ENCODE results near the gene SNX10. TPM values are rescaled to one million over a fixed set of nuclear protein-coding genes. Genes with fewer than 3 reads are reported as not detected.

Gene SNX10
- total RNA-seq, 4 donors from 2014 or later, result 0.87 to 5.2 (median 2.0) TPM

- H3K27ac ChIP-seq, result no peak overlapping the region
- 88% methylated on average over 9 of the region's 9 CpGs for WGBS
- peaks cover 11% of the 10 kb centered on the region for H3K4me1 ChIP-seq
- TF ChIP-seq POLR2A (IDR thresholded peaks at IDR 0.05), result no peak
- TF ChIP-seq POLR2AphosphoS5 (IDR thresholded peaks at IDR 0.05), result no peak
- no peak for TF ChIP-seq EP300 (IDR thresholded peaks at IDR 0.05)
- TF ChIP-seq, protein P1, sequence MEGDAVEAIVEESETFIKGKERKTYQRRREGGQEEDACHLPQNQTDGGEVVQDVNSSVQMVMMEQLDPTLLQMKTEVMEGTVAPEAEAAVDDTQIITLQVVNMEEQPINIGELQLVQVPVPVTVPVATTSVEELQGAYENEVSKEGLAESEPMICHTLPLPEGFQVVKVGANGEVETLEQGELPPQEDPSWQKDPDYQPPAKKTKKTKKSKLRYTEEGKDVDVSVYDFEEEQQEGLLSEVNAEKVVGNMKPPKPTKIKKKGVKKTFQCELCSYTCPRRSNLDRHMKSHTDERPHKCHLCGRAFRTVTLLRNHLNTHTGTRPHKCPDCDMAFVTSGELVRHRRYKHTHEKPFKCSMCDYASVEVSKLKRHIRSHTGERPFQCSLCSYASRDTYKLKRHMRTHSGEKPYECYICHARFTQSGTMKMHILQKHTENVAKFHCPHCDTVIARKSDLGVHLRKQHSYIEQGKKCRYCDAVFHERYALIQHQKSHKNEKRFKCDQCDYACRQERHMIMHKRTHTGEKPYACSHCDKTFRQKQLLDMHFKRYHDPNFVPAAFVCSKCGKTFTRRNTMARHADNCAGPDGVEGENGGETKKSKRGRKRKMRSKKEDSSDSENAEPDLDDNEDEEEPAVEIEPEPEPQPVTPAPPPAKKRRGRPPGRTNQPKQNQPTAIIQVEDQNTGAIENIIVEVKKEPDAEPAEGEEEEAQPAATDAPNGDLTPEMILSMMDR (IDR thresholded peaks at IDR 0.05), result no peak
- H3K36me3 ChIP-seq, result no peaks in the 10 kb centered on the region
- no peaks in the 10 kb centered on the region for H3K9me3 ChIP-seq
- no peak overlapping the region for H3K4me3 ChIP-seq
- DNase-seq (ENCODE audit: low spot score in 2 of 2), result no peak
- no peaks in the 10 kb centered on the region for H3K27me3 ChIP-seq
Measured at GRCh38 chr7:26345202-26345601, 53.5 kb downstream of the SNX10 start.

DNA sequence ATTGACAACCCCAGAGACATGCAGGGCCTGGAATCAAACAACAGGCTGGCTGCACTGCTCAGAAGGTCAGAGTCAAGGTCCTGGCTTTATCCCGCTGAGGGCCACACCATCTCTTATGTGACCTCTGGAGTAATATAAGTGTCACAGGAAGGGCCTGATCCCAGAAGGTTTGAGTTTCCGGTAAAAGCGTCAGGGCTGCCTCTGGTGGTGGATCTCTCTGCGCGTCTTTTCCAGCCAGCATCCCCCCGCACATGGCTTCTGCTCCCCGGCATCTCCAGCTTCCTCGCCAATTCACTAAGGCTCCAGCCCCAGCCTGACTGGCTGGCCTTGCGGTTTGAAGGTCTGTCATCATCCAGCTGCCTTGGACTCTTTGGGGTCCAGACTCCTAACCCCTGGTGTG lies 54.2 kb downstream of the SNX10 start:
- 93% methylated on average over 9 of the region's 9 CpGs for WGBS
- no peak for TF ChIP-seq EP300 (IDR thresholded peaks at IDR 0.05)
- no peak for TF ChIP-seq POLR2AphosphoS5 (IDR thresholded peaks at IDR 0.05)
- TF ChIP-seq POLR2A (IDR thresholded peaks at IDR 0.05), result no peak
- TF ChIP-seq, protein P1 (IDR thresholded peaks at IDR 0.05), result no peak
- no peaks in the 10 kb centered on the region for H3K27me3 ChIP-seq

DNA sequence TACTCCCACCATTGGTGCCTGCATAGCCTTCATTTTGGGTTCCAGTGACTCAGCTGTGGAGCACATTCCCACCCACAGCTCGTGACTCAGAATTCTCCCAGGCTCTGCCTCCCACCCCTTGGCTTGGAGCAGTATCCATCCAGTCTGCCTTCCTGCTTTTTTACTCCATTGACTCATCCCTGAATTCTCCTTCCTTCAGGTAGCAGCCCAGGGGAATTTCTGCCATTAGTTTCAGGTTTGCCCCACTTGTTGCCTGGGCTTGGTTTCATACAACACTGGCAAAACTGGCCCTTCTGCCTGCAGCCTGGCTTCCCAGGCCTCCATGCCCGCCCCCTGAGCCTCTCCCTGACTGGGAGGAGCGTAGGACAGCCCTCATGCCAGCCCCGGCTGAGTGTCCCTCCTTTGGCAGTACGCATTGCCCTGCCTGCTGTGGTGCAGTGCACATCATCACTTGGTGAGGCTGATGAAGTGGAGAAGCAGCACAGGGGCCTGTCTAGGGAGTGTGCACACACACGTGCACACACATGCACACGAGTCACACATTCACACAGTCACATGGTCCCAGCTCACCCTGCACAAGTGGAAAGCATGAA lies 55.0 kb downstream of the SNX10 start:
- 64% methylated on average over 4 of the region's 7 CpGs for WGBS
- no peak for DNase-seq (ENCODE audit: low spot score in 2 of 2)
- Histone ChIP-seq H3K27me3 (no peaks in the 10 kb centered on the region), H3K9me3 (no peaks in the 10 kb centered on the region), H3K27ac (no peak overlapping the region), H3K36me3 (no peaks in the 10 kb centered on the region), H3K4me3 (no peak overlapping the region), H3K4me1 (peaks cover 11% of the 10 kb centered on the region)
- TF ChIP-seq POLR2A (IDR thresholded peaks at IDR 0.05), result no peak
- no peak for TF ChIP-seq EP300 (IDR thresholded peaks at IDR 0.05)
- TF ChIP-seq POLR2AphosphoS5 (IDR thresholded peaks at IDR 0.05), result no peak
- TF ChIP-seq, protein P1 (IDR thresholded peaks at IDR 0.05), result no peak

More for the DNA sequence above, 54.2 kb downstream of the SNX10 start:
- no peaks in the 10 kb centered on the region for H3K36me3 ChIP-seq
- H3K4me3 ChIP-seq, result no peak overlapping the region
- H3K9me3 ChIP-seq, result no peaks in the 10 kb centered on the region
- no peak overlapping the region for H3K27ac ChIP-seq
- peaks cover 11% of the 10 kb centered on the region for H3K4me1 ChIP-seq
- no peak for DNase-seq (ENCODE audit: low spot score in 2 of 2)

- H3K4me3 ChIP-seq, result no peak overlapping the region
- no peak for DNase-seq (ENCODE audit: low spot score in 2 of 2)
- TF ChIP-seq, protein P1 (IDR thresholded peaks at IDR 0.05), result no peak
- TF ChIP-seq EP300 (IDR thresholded peaks at IDR 0.05) (no peak), POLR2A (IDR thresholded peaks at IDR 0.05) (no peak)
- no peaks in the 10 kb centered on the region for H3K36me3 ChIP-seq
- H3K27me3 ChIP-seq, result no peaks in the 10 kb centered on the region
- no peaks in the 10 kb centered on the region for H3K9me3 ChIP-seq
- no peak overlapping the region for H3K27ac ChIP-seq
- 83% methylated on average over 10 of the region's 10 CpGs for WGBS
- H3K4me1 ChIP-seq, result peaks cover 11% of the 10 kb centered on the region
Measured at GRCh38 chr7:26348234-26348851, 56.7 kb downstream of the SNX10 start.

DNA sequence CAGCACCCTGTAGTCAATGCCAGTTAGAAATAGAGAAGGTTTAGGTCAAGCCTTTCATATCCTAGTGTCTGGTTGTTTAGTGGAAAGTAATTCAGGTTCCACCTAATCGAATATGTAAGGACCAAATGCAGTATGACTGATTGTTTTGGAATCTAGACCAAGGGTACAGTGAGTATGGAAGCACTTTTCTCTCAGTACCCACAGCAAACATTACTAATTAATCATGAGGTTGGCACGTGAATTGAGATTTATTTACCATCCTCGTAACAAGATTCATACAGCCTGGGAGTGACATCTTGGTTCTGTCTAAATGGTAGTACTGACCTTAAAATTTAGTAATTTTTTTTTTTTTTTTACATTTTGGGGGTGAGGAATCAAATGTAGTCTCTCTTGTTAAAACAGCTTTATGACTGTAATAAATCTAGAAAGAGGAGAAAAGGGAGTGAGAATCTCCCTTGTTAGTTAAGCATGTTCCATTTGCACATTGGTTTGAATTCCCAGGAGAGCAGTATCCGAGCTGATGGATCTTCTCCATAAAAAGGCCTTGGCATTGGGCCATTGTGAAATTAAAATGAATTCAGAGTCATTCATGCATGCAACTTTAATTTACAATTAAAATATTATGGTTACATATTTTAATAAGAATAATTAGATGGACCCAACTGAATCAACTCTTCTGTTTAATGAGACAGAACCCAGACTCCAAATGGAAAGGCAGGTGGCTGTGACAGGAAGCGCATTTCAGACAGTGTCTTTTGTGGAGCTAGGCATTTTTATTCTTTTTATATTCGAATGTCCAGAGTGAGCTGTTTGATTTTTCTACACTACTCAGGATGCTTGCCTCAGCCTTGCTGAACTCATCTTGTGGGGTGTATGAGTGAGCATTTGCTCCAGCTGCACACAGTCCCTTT lies 57.6 kb downstream of the SNX10 start:
- no peak overlapping the region for H3K4me3 ChIP-seq
- no peaks in the 10 kb centered on the region for H3K9me3 ChIP-seq
- no peak for DNase-seq (ENCODE audit: low spot score in 2 of 2)
- H3K4me1 ChIP-seq, result peaks cover 11% of the 10 kb centered on the region
- no peaks in the 10 kb centered on the region for H3K36me3 ChIP-seq
- 77% methylated on average over 6 of the region's 6 CpGs for WGBS
- no peaks in the 10 kb centered on the region for H3K27me3 ChIP-seq
- H3K27ac ChIP-seq, result no peak overlapping the region
- TF ChIP-seq EP300 (IDR thresholded peaks at IDR 0.05) (no peak), POLR2AphosphoS5 (IDR thresholded peaks at IDR 0.05) (no peak), POLR2A (IDR thresholded peaks at IDR 0.05) (no peak)
- TF ChIP-seq, protein P1 (IDR thresholded peaks at IDR 0.05), result no peak

All from suprapubic skin (tissue), 4 donors.